Amniotic stem cell (primary cell): ENCODE measurements around the gene ALCAM.

Source experiments
- DNase-seq: peaks from one replicate; lab custom pipeline; 2025; lab: John Stamatoyannopoulos, UW

The ALCAM gene

GRCh38 chr3:105490045-105490444 lies 123.3 kb downstream of the ALCAM start:
- DNase-seq: no peak

GRCh38 chr3:105493305-105493892 lies 126.7 kb downstream of the ALCAM start:
- no peak for DNase-seq

GRCh38 chr3:105495021-105495420 lies 128.3 kb downstream of the ALCAM start:
- no peak for DNase-seq

- no peak for DNase-seq
These were observed 129.6 kb downstream of the ALCAM start for GRCh38 chr3:105496343-105496742.

GRCh38 chr3:105497386-105497785 lies 130.7 kb downstream of the ALCAM start:
- DNase-seq: no peak

- no peak for DNase-seq
These were observed 133.3 kb downstream of the ALCAM start for GRCh38 chr3:105499961-105500360.

GRCh38 chr3:105502333-105502732 lies 135.6 kb downstream of the ALCAM start:
- no peak for DNase-seq

- no peak for DNase-seq
These were observed 136.5 kb downstream of the ALCAM start for GRCh38 chr3:105503191-105503593.

- DNase-seq: no peak
These were observed 137.8 kb downstream of the ALCAM start for GRCh38 chr3:105504440-105504951.

GRCh38 chr3:105505170-105505569 lies 138.5 kb downstream of the ALCAM start:
- DNase-seq: no peak

- no peak for DNase-seq
These were observed 144.3 kb downstream of the ALCAM start for GRCh38 chr3:105511031-105511430.

GRCh38 chr3:105512061-105512460 lies 145.4 kb downstream of the ALCAM start:
- DNase-seq: no peak

- DNase-seq: peak; percentile 11
These were observed 146.3 kb downstream of the ALCAM start for GRCh38 chr3:105513042-105513441.

- no peak for DNase-seq
These were observed 147.2 kb downstream of the ALCAM start for GRCh38 chr3:105513886-105514285.

GRCh38 chr3:105515372-105515771 lies 148.7 kb downstream of the ALCAM start:
- DNase-seq: no peak

- no peak for DNase-seq
These were observed 150.3 kb downstream of the ALCAM start for GRCh38 chr3:105516972-105517371.

- DNase-seq: no peak
These were observed 151.5 kb downstream of the ALCAM start for GRCh38 chr3:105518203-105518602.

GRCh38 chr3:105518806-105519418 lies 152.2 kb downstream of the ALCAM start:
- peak; percentile 35 for DNase-seq

GRCh38 chr3:105521770-105522169 lies 155.1 kb downstream of the ALCAM start:
- DNase-seq: no peak

GRCh38 chr3:105523501-105523900 lies 156.8 kb downstream of the ALCAM start:
- no peak for DNase-seq

GRCh38 chr3:105525531-105525930 lies 158.8 kb downstream of the ALCAM start:
- DNase-seq: no peak

- no peak for DNase-seq
These were observed 159.8 kb downstream of the ALCAM start for GRCh38 chr3:105526360-105527111.

GRCh38 chr3:105527535-105527934 lies 160.8 kb downstream of the ALCAM start:
- no peak for DNase-seq
